ENCODE results near the gene SBDS.
"Not testable (repeated sequence)": the region's sequence is repeated elsewhere in the genome, so short reads cannot be mapped to it uniquely, and the experiment has no call there.

GRCh38 chr7:66978312-66978711, 17.1 kb downstream of the SBDS start:
- TF ChIP-seq CTCF (tag by site-specific recombination; IDR thresholded peaks at IDR 0.05); KLF10 (tag by site-specific recombination; IDR thresholded peaks at IDR 0.05); REST (tag by site-specific recombination; IDR thresholded peaks at IDR 0.05); ZEB2 (tag by site-specific recombination; IDR thresholded peaks at IDR 0.05); PBX3 (CRISPR knock-in tag; IDR thresholded peaks at IDR 0.05); ATF2 (tag by site-specific recombination; IDR thresholded peaks at IDR 0.05; ENCODE audit: low read depth); ZBTB48 (tag by site-specific recombination; IDR thresholded peaks at IDR 0.05); ZNF169 (tag by site-specific recombination; IDR thresholded peaks at IDR 0.05): not testable (repeated sequence)

Measured in HEK293 (cell line).